ENCODE measurements around the gene TCEAL8.

TCEAL8 gene

DNA sequence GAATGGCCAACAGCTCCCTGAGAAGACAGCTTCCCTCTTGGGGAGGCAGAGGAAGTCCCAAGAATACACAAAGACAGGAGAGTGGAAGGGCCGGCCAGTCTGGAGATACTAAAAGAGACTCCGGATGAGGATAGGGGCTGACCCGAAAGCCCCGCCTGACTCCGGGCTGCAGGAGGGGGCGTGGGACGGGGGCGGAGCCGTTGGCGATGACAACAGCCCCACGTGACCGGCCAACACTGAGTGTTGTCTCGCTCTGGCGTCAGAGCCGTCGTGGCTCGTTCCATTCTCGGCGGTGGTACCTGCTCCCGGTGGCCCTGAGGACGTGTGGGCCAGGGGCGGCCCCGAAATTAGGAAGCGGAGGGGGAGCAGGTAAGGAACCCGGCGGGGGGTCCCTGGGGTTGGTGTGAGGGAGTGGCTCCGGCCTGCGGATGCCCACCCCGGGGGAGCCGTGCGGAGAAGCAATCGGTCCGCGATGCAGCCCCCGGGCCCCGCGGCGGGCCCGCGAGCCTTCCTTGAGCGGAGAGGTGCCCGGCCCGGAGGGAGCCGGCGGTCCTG is 40.0 kb downstream of the TCEAL8 start, which contains the start of gene BEX4:
Gene BEX4, plus strand, starts transcription at position 239 of the 555 bp plus-strand sequence. CDS start 1,046 bp downstream, outside the sequence.
- DNase-seq: peak; percentile 52 to 60 (median 56)

DNA sequence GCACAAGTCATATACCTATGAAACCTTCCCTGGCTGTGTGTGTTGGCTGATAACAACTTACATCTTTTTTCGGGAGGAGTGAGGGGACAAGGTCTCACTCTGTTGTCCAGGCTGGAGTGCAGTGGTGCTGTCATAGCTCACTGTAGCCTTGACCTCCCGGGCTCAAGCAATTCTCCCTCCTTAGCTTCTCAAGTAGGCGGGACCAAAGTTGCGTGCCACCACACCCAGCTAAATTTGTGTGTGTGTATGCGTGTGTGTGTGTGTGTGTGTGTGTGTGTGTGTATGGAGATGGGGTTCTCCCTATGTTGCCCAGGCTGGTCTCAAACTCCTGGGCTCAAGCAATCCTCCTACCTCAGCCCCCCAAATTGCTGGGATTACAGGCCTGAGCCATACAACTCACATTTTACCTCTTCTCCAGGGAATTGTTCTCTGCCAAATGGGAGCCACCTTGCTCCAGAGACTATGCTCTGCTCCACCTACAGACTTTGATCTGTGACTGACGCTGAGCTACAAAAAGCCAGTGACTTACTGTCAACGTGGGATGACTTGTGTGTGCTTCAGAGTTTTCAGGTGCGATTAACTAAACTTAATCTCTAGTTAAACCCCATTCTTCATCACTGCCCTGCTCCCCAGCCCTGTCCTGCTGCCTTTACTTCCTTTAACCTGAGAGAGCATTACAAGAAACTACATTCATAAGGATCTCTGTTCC is 42.1 kb downstream of the TCEAL8 start:
- no peak for DNase-seq

DNA sequence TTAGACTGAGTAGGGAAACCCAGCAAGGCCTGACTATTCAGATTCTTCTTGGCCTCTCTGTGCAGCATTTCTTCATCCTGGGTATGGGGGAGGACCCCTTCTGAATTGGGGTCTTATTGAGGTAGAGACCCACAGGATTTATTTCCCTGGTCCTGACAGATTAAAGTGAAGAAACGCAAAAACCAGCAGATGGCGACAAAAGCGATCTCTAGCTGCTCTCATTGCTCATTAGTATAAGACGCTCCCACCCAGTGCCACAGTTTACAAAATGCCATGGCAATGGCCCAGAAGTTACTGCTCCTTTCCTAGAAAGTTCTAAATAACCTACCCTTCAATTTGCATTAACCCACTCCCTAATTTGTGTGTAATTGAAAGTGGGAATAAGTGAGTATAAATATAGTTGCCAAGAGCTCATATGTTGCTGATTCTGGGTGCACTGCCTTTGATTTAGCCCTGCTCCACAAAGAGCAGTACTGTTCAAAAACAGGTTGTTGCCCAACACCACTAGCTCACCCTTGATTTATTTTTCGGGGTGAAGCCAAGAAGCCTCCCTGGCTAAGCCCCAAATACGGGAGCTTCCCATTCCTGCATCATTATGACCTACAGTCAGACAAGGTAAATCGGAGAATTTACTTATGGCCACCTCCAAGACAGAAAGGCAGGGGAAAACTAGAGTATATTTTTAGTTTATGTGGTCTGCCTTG is 43.8 kb downstream of the TCEAL8 start:
- peak in 3 of 4 experiments; percentile 1 to 5 (median 2) for DNase-seq

DNA sequence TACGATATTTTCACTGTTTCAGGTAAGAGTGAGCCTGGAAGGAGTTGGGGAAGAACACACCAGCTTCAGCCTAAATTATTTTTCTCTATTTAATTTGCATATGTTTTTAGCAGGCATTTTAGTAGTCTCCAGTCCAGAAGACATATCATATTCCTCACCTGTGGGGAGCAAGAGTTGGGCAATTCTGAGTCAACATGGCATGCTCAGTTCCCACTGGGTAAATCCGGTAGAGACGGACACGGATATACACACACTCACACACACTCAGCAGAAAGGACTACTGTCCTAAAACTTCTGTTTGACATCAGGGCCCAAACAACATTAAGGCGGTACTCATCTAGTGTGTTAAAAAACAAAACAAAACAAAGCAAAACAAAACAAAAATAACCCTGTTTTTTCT is 44.9 kb downstream of the TCEAL8 start:
- DNase-seq: no peak
